ENCODE data around the gene VTI1A. TPM values are rescaled to one million over a fixed set of nuclear protein-coding genes. Genes with fewer than 3 reads are reported as not detected.

The VTI1A gene
- total and polyA plus RNA-seq, 2 of the 4 experiments (the other 2 are of a cell fraction), result 9.7 to 24.9 TPM

GRCh38 chr10:112763916-112764520 is 317.0 kb downstream of the VTI1A start:
- CTCF ChIA-PET, result interaction anchor here (1.3 kb wide), 1 partner anchor 11 kb away, joined by 3 read pairs; no protein-coding TSS in a partner anchor
- dilution Hi-C loops (cut with HindIII; ENCODE audit: low sequenced_read_pairs, unreplicated experiment), result no loop called here
- ATAC-seq (ENCODE audit: low read depth), result peak; percentile 65
- 56% methylated on average over 4 of the region's 11 CpGs; no CpG with 5 or more reads in 1 of the 2 experiments for WGBS, 2 experiments (ENCODE audit: extremely low coverage in 2 of 2, insufficient read length in 1 of 2)
- Histone ChIP-seq H3K9ac (ENCODE audit: low read depth, low read length) (no peak overlapping the region), H2AFZ (replicated peaks; ENCODE audit: low read length, poor library complexity) (no peak overlapping the region), H2BK15ac (ENCODE audit: low read depth, low read length) (no peak overlapping the region), H3K9me3 (ENCODE audit: control insufficient read depth, insufficient read depth, low read length) (no peaks in the 10 kb centered on the region), H3K4ac (ENCODE audit: low read depth, low read length) (peak overlapping the region; percentile 58; the same call in 1 of the 2 replicates), H3K36me3 (ENCODE audit: control insufficient read depth, insufficient read depth, low read length) (no peaks in the 10 kb centered on the region), H4K8ac (ENCODE audit: low read depth in 2 of 2, low read length in 2 of 2) (peak overlapping the region in 1 of 2 experiments; percentile 50; a peak in 1 of 4 replicates), H3K4me2 (ENCODE audit: low read depth, low read length) (peak overlapping the region; percentile 27; the same call in 1 of the 2 replicates), H2AK5ac (ENCODE audit: low read depth, low read length) (peak overlapping the region; percentile 54; the same call in 1 of the 2 replicates), H3K9me1 (ENCODE audit: insufficient read depth, low read length) (peaks cover 3% of the 10 kb centered on the region), H2AK9ac (replicated peaks; ENCODE audit: low read depth, low read length, poor library complexity) (peak overlapping the region; percentile 8), H3K18ac (ENCODE audit: low read depth, low read length) (no peak overlapping the region), H2BK120ac (ENCODE audit: low read depth, low read length) (peak overlapping the region; percentile 29), H4K20me1 (ENCODE audit: insufficient read depth, low read length) (peaks cover 6% of the 10 kb centered on the region; the same call in 1 of the 2 replicates), H4K5ac (ENCODE audit: low read depth, low read length) (no peak overlapping the region), H3K56ac (ENCODE audit: extremely low read depth, insufficient read depth, low read length) (peak overlapping the region; percentile 22; the same call in 1 of the 2 replicates), H3K14ac (replicated peaks; ENCODE audit: low read depth, low read length) (peak overlapping the region; percentile 73), H3K79me1 (ENCODE audit: low read depth in 1 of 2, low read length in 2 of 2) (0 out of 4 replicates have a peak, but pooled peaks cover 0 to 2% of the 10 kb centered on the region in 2 experiments), H4K91ac (ENCODE audit: insufficient read depth, low read depth, low read length) (no peak overlapping the region), H3K27me3 (ENCODE audit: control insufficient read depth, insufficient read depth, low read length) (no peaks in the 10 kb centered on the region), H3K23ac (ENCODE audit: low read depth, low read length) (no peak overlapping the region), H3K4me3 (ENCODE audit: insufficient read depth, low read depth, low read length) (no peak overlapping the region), H3K27ac (ENCODE audit: insufficient read depth, low read length) (no peak overlapping the region), H2BK5ac (ENCODE audit: low read depth, low read length, poor library complexity, severe bottlenecking) (no peak overlapping the region), H2BK20ac (ENCODE audit: low read depth, low read length) (peak overlapping the region; percentile 40; the same call in 1 of the 2 replicates), H3K4me1 (ENCODE audit: control insufficient read depth, insufficient read depth, low read length) (peaks cover 5% of the 10 kb centered on the region; the same call in 1 of the 2 replicates)
- TF ChIP-seq RAD21 (IDR thresholded peaks at IDR 0.05; ENCODE audit: low read length) (0 out of 2 replicates have a peak, but pooled peaks have one; percentile 12), FOS (IDR thresholded peaks at IDR 0.05; ENCODE audit: low read depth, low read length) (0 out of 2 replicates have a peak, but pooled peaks have one; percentile 14), MAFK (IDR thresholded peaks at IDR 0.05; ENCODE audit: low read depth, low read length) (peak; percentile 22; the same call in 1 of the 2 replicates), BHLHE40 (IDR thresholded peaks at IDR 0.05; ENCODE audit: low read depth, low read length) (peak; percentile 42), MAZ (IDR thresholded peaks at IDR 0.05; ENCODE audit: borderline replicate concordance, low read depth, low read length) (no peak), MXI1 (IDR thresholded peaks at IDR 0.05; ENCODE audit: borderline replicate concordance, low read depth, low read length) (no peak), CEBPB (IDR thresholded peaks at IDR 0.05; ENCODE audit: low read depth, low read length) (peak; percentile 46; the same call in 1 of the 2 replicates)
- DNase-seq, result peak; percentile 83
- in situ Hi-C loops (cut with MboI; ENCODE audit: low sequenced_read_pairs), result no loop called here
- no TSS peak for BruUV-seq (replicated peaks)
- POLR2A ChIA-PET (ENCODE audit: unreplicated experiment), result interaction anchor here (0.6 kb wide), 1 partner anchor 115 kb away, joined by 3 read pairs; no protein-coding TSS in a partner anchor
- intact Hi-C loops (cut with micrococcal nuclease), result no loop called here

Data from IMR-90 (cell line).